GM19035 (cell line): ENCODE measurements around the gene STAT3.
A peak's percentile ranks its signal among the peaks of the same experiment; 100 is the strongest.
"Not testable (repeated sequence)": the region's sequence is repeated elsewhere in the genome, so short reads cannot be mapped to it uniquely, and the experiment has no call there.

Experiments used
- ATAC-seq: cut with Tn5 transposase; IDR thresholded peaks from one replicate; pipeline ENCODE4 v1.9.1; 2021; ENCODE audit not compliant: unreplicated experiment

Gene STAT3

GRCh38 chr17:42388381-42389134, at the start of gene STAT3:
STAT3 (minus strand) TSS chr17:42388442; CDS start chr17:42348516, 39,926 bp downstream.
- peak; percentile 92 for ATAC-seq

DNA sequence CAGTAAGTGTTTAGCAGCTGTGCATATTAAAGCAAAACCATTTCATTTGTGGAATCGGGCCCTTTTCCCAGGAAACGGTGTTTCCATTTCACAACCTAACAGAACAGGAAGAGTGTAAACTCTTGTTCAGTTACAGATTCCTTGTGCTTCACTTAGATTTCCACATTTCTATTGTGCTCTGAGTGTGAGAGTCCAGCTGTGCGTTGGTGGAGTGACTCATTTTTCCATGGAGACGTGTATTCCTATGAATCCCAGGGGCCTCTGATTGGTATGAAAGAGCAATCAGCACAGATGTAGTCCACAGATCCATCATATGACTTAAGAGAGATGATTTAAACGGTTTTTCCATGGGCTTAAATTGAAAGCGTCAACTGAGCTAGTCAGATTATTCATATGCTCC, 48.1 kb upstream of the STAT3 start:
- ATAC-seq = no peak

- no peak for ATAC-seq
Measured at GRCh38 chr17:42431758-42432161, 43.5 kb upstream of the STAT3 start.

DNA sequence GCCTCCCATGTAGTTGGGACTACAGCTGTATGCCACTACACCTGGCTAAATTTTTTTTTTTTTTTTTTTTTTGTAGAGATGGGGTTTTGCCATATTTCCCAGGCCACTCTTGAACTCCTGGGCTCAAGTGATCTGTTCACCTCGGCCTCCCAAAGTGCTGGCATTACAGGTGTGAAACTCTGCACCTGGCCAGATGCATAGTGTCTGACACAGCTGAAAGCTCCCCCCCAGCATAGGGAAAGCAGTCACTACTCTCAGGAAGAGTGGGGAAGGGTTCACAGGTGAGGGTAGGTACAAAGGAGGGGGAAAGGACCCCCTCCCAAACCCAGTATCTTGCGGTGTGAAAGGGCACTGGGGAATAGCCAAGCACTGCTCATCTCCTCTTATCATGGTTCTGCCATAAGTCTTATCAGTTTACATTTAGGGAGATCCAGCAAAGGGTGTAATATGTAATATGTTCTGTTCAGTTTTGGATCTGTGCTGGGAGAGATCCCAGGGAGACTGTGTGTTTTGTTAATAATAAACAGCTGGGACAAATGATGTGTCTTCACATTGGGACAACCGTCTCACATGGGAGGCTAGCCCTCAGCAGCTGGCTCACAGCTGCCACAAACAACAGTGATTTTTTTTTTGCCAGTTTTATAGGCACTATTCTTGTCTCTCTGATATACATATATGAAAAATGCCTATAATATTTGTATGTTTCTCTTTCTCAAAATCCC, 41.6 kb upstream of the STAT3 start:
- no peak for ATAC-seq

DNA sequence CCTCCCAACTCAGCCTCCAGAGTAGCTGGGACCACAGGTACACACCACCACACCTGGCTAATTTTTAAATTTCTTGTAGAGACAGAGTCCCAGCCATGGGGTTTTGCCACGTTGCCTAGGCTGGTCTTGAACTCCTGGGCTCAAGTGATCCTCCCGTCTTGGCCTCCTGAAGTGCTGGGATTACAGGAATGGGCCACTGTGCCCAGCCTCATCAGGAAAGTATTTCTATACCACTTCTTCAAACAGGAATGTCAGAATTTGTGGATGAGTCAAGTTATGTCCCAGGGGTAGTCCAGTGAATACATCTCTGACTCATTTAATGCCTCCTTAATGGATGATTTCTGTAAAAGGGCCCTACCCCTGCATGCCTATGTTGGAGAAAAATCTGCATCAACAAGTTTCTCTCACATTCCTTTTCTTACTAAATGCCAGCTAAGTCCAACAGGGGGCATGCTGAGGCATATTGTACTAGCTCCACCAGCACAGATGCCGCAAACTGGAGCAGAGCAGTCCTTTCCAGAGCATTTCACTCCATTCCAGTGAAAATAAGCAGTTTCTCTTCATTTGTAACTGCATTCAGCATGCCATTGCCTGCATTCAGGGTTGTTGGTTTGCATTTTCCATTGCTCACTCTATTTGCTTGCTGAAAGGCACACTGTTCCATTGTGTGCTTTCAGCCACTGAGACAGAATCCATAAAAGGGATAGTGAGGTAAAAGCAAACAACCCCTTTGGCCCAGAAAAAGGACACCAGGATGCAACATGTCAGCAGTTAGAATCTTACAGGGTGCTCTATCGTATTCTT, 40.1 kb upstream of the STAT3 start:
- ATAC-seq = no peak

DNA sequence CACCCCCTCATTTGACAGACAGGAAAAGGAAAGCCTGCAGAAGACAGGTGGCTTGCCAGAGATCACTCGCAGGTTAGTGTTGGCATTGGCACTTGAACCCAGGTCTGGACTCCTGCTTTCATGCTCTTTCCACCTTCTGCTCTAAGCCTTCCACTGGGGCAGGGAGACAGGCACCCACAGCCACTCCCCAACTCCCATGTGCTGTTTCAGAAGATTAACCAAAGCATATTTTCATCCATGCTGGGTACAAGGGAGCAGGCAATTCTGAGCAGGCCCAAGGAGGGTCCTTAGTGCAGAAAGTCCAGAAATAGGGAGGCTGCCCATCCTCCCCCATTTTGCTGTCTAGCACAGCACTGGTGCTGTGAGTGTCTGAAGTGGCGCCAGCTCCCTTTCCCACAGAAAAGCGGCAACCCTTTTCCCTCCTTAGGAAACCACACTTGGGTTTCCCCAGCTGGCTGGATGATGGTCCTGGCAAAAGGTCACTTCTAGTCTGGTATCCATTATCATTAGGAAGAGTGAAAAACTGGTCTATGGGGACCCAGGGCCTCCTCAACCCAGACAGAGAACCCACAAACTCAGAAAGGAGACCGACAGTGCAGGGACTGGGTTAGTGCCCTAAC, 36.9 kb upstream of the STAT3 start:
- ATAC-seq = no peak

DNA sequence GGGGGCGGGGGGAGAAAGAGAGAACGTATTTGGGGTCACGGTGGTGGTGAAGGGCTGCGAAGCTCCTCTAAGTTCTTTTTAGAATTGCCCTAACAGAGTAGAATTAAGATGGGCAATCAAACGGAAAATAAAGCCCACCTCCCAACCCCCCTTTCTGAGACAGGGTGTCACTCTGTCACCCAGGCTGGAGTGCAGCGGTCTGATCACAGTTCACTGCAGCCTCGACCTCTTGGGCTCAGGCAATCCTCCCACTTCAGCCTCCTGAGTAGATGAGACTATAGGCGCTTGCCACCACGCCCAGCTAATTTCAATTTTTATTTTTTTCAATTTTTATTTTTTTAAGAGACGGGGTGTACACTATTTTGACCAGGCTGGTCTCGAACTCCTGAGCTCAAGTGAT, 35.5 kb upstream of the STAT3 start:
- no peak for ATAC-seq

DNA sequence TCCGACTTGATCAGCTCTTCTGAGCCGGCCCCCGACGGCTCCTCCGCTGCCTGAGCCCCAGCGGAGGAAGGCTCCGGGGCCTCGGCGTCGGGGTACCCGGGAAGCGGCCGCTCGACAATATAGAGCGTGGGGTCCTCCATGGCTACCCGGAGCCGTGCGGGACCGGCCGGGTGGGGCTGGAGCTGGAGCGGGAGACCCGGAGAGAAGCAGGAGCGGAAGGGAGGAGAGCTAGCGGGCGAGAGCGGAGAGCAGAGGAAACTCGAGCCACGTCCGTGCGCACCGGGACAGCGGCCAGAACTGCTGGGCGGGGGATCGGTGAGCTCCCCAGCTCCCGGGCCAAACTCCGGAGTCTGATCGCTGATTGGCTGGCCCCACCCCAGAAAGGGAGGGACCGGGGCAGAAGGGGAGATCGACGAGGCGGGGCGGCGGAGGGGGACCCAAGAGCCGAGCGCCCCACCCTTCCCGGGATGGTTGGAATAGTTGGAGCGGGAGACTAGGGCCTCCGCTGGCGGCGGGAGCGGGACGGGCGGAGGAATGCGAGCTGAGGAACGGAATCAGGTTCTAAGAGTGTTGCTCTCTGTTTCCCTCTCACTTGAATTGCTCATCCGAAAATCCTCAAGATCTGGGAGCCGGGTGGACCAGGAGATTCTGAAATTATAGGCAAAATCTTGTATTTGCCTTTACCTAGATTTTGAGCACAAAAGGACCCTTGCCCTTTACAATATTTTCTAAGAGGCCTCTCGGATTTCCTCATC, 34.9 kb upstream of the STAT3 start, which contains the start of gene CAVIN1:
TSS of gene CAVIN1 (minus strand) at position 299 of the 755 bp plus-strand sequence. CDS start at position 140, 159 bp downstream.
- ATAC-seq = no peak

GRCh38 chr17:42422412-42422957, 34.2 kb upstream of the STAT3 start:
- no peak for ATAC-seq

DNA sequence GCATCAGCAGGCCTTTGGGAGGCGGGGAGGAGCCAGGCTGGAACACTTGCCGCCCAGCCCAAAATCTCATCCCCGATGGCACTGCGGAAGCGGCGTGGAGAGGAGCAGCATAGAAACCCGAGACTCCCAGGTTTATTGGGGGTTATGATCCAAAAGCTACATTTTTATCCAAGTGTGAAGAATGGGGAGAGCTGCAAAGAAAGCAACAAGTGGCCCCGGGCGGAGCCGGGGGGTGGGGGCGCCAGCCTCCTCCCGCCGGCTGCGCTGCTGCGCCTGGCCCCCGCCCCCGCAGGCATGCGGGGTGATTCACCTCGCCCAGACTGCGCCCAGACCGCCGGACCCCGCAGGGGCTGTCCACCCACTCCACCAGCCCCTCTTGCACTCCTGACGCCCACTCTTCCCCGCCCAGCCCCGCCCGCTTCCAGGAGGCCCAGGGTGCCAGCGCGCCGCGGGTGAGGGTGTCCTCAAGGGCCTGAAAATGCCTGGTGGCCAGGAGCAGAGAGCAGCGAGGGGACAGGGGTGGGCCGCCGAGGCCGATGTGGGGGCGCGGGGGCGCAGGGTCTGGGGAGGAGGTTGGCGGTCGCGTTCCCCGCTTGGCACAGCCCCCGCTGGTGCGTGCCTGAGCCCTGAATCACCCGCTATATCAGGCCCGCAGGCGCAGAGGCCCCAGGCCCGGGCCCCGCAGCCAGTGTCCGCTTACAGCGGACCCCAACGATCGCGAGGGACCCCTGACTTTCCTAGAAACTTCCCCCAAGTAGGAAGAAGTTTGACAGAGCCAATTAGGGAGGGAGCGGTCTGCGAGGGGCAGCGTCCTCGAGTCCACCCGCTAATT, 33.5 kb upstream of the STAT3 start:
- ATAC-seq = no peak

DNA sequence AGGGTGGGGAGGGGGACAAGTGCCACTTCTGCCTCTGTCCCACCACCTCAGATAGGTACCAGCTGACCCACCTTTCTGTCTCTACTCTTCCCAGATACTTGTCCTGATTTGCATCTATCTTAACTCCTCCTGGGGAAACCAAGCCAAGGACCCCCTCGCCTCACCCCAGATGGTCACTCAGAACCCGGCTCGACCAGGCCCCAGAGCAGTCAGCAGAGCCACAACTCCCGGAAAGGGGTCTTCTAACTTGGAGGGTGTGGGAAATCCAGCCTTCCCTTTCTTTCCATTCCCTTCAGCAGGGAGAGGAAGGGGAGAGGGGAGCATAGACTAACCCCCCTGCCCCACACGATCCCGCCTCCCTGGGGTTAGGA, 32.9 kb upstream of the STAT3 start:
- no peak for ATAC-seq

- ATAC-seq = not testable (repeated sequence)
Measured at GRCh38 chr17:42417981-42418380, 29.7 kb upstream of the STAT3 start.

- ATAC-seq = no peak
Measured at GRCh38 chr17:42414704-42415409, 26.6 kb upstream of the STAT3 start.

GRCh38 chr17:42413464-42414040, 25.3 kb upstream of the STAT3 start:
- no peak for ATAC-seq

- no peak for ATAC-seq
Measured at GRCh38 chr17:42411905-42412679, 23.9 kb upstream of the STAT3 start.

- ATAC-seq = no peak
Measured at GRCh38 chr17:42411361-42411760, 23.1 kb upstream of the STAT3 start.

DNA sequence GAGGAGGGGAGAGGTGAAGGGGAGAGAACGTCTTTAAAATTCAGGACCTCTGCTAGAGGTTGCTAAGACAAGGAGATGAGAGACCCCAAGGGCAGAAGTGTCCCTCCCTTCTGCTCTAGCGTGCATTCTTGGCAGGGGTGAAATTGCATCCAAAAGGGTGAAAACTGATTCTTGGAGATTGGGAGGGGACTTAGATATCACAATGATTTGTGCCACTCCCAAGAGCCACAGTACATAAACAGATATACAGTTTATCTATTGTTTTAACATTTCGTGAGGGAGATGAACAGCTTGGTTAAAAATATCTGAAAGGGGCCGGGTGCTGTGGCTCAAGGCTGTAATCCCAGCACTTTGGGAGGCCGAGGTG, 22.1 kb upstream of the STAT3 start:
- ATAC-seq = no peak
